ENCODE results near the gene MYOM1.
A peak's percentile ranks its signal among the peaks of the same experiment; 100 is the strongest.

The MYOM1 gene

GRCh38 chr18:3219631-3220335 lies at the start of gene MYOM1:
TSS of gene MYOM1 (minus strand) at chr18:3219968. CDS start at chr18:3215223, 4,745 bp downstream.
- DNase-seq = no peak

GRCh38 chr18:3269241-3269913 lies 49.6 kb upstream of the MYOM1 start:
- DNase-seq = no peak

GRCh38 chr18:3268306-3268705 lies 48.5 kb upstream of the MYOM1 start:
- DNase-seq = no peak

- DNase-seq = no peak
These were observed 46.4 kb upstream of the MYOM1 start for GRCh38 chr18:3266062-3266608.

GRCh38 chr18:3265564-3266033 lies 45.8 kb upstream of the MYOM1 start:
- no peak for DNase-seq

GRCh38 chr18:3264362-3264761 lies 44.6 kb upstream of the MYOM1 start:
- DNase-seq = peak; percentile 43

GRCh38 chr18:3263132-3263700 lies 43.4 kb upstream of the MYOM1 start:
- DNase-seq = no peak

- DNase-seq = no peak
These were observed 42.7 kb upstream of the MYOM1 start for GRCh38 chr18:3262234-3263131.

- DNase-seq = peak; percentile 87
These were observed 41.8 kb upstream of the MYOM1 start, which contains the start of gene MYL12B for GRCh38 chr18:3261373-3262233. TSS of gene MYL12B (plus strand) at chr18:3262133. CDS start at chr18:3272899, 10,766 bp downstream.

GRCh38 chr18:3260995-3261372 lies 41.2 kb upstream of the MYOM1 start:
- no peak for DNase-seq

- no peak for DNase-seq
These were observed 37.9 kb upstream of the MYOM1 start for GRCh38 chr18:3257627-3258120.

GRCh38 chr18:3256693-3257626 lies 37.2 kb upstream of the MYOM1 start:
- DNase-seq = no peak

GRCh38 chr18:3255611-3256165 lies 35.9 kb upstream of the MYOM1 start:
- no peak for DNase-seq

GRCh38 chr18:3254725-3255124 lies 35.0 kb upstream of the MYOM1 start:
- DNase-seq = no peak

- no peak for DNase-seq
These were observed 33.1 kb upstream of the MYOM1 start for GRCh38 chr18:3252843-3253242.

- DNase-seq = no peak
These were observed 32.2 kb upstream of the MYOM1 start for GRCh38 chr18:3251963-3252277.

GRCh38 chr18:3251249-3251962 lies 31.6 kb upstream of the MYOM1 start:
- no peak for DNase-seq

GRCh38 chr18:3250237-3251107 lies 30.7 kb upstream of the MYOM1 start:
- DNase-seq = peak; percentile 68
